PFSK-1 (cell line): ENCODE results near the gene ID2.

Experiments
- FOXP2 ChIP-seq: optimal IDR thresholded peaks from 2 replicates; pipeline ENCODE3; 2011; ENCODE audit warnings: borderline replicate concordance, control low read depth, inconsistent platforms; ENCODE audit not compliant: insufficient read depth; ENCODE audit errors: extremely low read length, extremely low read depth
- POLR2AphosphoS5 ChIP-seq: IDR thresholded peaks from 2 replicates; pipeline ENCODE4 v1.6.1; 2012; ENCODE audit warnings: low read depth, mild to moderate bottlenecking, control low read depth, low read length, moderate library complexity
- SIN3A ChIP-seq: IDR thresholded peaks from 2 replicates; pipeline ENCODE4 v1.6.1; 2012; ENCODE audit warnings: mild to moderate bottlenecking, low read length, moderate library complexity, borderline replicate concordance; ENCODE audit not compliant: insufficient read depth
- TAF1 ChIP-seq: IDR thresholded peaks from 2 replicates; pipeline ENCODE4 v1.6.1; 2012; ENCODE audit warnings: low read length, control low read depth, borderline replicate concordance; ENCODE audit not compliant: insufficient read depth
- TF ChIP-seq, protein P1 (sequence below), 2 experiments: IDR thresholded peaks; 2 replicates each; pipeline versions ENCODE4 v1.6.1 to v1.8.0; 2011 to 2012; ENCODE audit warnings: low read depth in 2 of 2, low read length in 2 of 2, control low read depth in 1 of 2, inconsistent platforms in 1 of 2, mild to moderate bottlenecking in 1 of 2, moderate library complexity in 1 of 2; ENCODE audit not compliant: insufficient read depth in 1 of 2

The ID2 gene

DNA sequence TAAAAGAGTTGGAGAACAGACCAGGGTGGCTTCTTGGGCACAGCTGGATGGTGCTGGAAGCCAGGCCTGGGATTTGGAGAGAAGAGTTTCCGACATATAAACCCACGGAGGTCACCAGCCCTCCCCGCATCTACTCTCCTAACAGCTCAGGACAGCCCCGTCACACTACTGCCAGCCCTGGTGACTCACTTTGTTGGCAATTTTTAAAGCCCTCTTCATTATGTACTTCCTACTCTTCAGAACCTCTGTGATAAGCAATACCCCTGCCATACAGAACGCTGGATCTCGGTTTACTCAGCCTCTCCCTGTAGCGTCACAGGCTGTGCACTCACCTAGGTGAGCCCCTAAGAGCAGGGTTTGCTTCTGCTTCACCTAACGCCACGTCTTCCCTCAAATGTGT is 48.1 kb downstream of the ID2 start:
- TF ChIP-seq TAF1 = no peak
- TF ChIP-seq POLR2AphosphoS5 = no peak
- TF ChIP-seq SIN3A = no peak
- no peak for TF ChIP-seq FOXP2

DNA sequence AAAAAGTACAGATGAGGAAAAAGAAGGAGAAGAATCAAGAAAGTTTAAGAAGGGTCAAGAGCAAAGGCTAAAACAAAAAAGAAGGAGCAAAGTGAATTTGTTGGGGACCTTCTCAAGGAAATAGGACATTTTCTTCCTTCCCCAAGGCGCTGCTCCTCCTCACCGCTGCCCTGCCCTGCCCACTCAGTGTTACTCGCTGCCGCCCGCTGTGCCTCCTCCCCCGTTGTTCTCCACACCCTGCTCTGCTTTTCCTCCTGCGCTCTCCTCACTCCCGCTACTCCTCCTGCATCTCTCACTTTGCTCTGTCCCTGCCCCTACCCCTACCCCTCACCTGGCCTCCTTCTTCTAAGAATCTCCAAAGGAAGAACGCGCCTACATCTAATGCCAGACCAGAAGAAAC is 50.7 kb downstream of the ID2 start:
- TF ChIP-seq TAF1 = no peak
- TF ChIP-seq POLR2AphosphoS5 = no peak
- TF ChIP-seq, protein P1, sequence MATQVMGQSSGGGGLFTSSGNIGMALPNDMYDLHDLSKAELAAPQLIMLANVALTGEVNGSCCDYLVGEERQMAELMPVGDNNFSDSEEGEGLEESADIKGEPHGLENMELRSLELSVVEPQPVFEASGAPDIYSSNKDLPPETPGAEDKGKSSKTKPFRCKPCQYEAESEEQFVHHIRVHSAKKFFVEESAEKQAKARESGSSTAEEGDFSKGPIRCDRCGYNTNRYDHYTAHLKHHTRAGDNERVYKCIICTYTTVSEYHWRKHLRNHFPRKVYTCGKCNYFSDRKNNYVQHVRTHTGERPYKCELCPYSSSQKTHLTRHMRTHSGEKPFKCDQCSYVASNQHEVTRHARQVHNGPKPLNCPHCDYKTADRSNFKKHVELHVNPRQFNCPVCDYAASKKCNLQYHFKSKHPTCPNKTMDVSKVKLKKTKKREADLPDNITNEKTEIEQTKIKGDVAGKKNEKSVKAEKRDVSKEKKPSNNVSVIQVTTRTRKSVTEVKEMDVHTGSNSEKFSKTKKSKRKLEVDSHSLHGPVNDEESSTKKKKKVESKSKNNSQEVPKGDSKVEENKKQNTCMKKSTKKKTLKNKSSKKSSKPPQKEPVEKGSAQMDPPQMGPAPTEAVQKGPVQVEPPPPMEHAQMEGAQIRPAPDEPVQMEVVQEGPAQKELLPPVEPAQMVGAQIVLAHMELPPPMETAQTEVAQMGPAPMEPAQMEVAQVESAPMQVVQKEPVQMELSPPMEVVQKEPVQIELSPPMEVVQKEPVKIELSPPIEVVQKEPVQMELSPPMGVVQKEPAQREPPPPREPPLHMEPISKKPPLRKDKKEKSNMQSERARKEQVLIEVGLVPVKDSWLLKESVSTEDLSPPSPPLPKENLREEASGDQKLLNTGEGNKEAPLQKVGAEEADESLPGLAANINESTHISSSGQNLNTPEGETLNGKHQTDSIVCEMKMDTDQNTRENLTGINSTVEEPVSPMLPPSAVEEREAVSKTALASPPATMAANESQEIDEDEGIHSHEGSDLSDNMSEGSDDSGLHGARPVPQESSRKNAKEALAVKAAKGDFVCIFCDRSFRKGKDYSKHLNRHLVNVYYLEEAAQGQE (IDR thresholded peaks at IDR 0.05; ENCODE audit: insufficient read depth in 1 of 2, low read depth in 2 of 2, low read length in 2 of 2) = no peak
- no peak for TF ChIP-seq SIN3A
- no peak for TF ChIP-seq FOXP2
